ENCODE measurements around the gene ARSA. TPM values are rescaled to one million over a fixed set of nuclear protein-coding genes. Genes with fewer than 3 reads are reported as not detected.
"Not testable (repeated sequence)": the region's sequence is repeated elsewhere in the genome, so short reads cannot be mapped to it uniquely, and the experiment has no call there.

The ARSA gene
- polyA plus RNA-seq, 3 donors = 11.9 to 85.2 (median 12.1) TPM

GRCh38 chr22:50660306-50660705, 32.4 kb upstream of the ARSA start:
- H3K27ac ChIP-seq (ENCODE audit: low read depth in 1 of 2, low read length in 2 of 2) = no peak overlapping the region
- no peak overlapping the region for H3K9ac ChIP-seq (ENCODE audit: insufficient read depth, low read length, poor library complexity, severe bottlenecking)
- no peaks in the 10 kb centered on the region for H3K79me2 ChIP-seq (ENCODE audit: insufficient read depth, low read length)
- Mint-ChIP-seq H3K4me3 (no peak overlapping the region), H3K27ac (no peak overlapping the region), H3K9me3 (peaks cover 0 to 4% (median 0%) of the 10 kb centered on the region in 7 donors), H3K36me3 (no peaks in the 10 kb centered on the region), H3K4me1 (peaks cover 3% of the 10 kb centered on the region), H3K27me3 (ENCODE audit: low read depth in 3 of 3) (peaks cover 0 to 10% (median 2%) of the 10 kb centered on the region in 3 donors)
- TF ChIP-seq CTCF (IDR thresholded peaks at IDR 0.05) = no peak
- H3K36me3 ChIP-seq (replicated peaks in 1 of 2; ENCODE audit: control insufficient read depth in 1 of 2, insufficient read depth in 2 of 2, low read length in 2 of 2) = no peaks in the 10 kb centered on the region
- H4K20me1 ChIP-seq (ENCODE audit: insufficient read depth, low read length) = no peaks in the 10 kb centered on the region
- peaks cover 0 to 15% of the 10 kb centered on the region in 2 donors for H3K4me1 ChIP-seq (ENCODE audit: control insufficient read depth in 1 of 2, insufficient read depth in 2 of 2, low read length in 2 of 2)
- H2AFZ ChIP-seq (ENCODE audit: insufficient read depth, low read depth, low read length, poor library complexity, severe bottlenecking) = no peak overlapping the region
- H3K4me3 ChIP-seq (replicated peaks in 1 of 3; ENCODE audit: low read depth in 2 of 3, low read length in 3 of 3) = no peak overlapping the region
- intact Hi-C loops (cut with micrococcal nuclease) = no loop called here
- H3K4me2 ChIP-seq (replicated peaks; ENCODE audit: extremely low read depth, low read length, poor library complexity, severe bottlenecking) = no peak overlapping the region
- no peaks in the 10 kb centered on the region for H3K27me3 ChIP-seq (ENCODE audit: control insufficient read depth in 2 of 2, insufficient read depth in 2 of 2, low read length in 2 of 2)
- no peak for DNase-seq
- H3K9me3 ChIP-seq (replicated peaks in 1 of 2; ENCODE audit: control insufficient read depth in 1 of 2, insufficient read depth in 1 of 2, low read length in 2 of 2) = no peaks in the 10 kb centered on the region

GRCh38 chr22:50659711-50660110, 31.8 kb upstream of the ARSA start:
- H3K27ac Mint-ChIP-seq; H3K4me3 Mint-ChIP-seq; intact Hi-C loops (cut with micrococcal nuclease); DNase-seq; H4K20me1 ChIP-seq (ENCODE audit: insufficient read depth, low read length); H3K4me2 ChIP-seq (replicated peaks; ENCODE audit: extremely low read depth, low read length, poor library complexity, severe bottlenecking); H3K9me3 ChIP-seq (replicated peaks in 1 of 2; ENCODE audit: control insufficient read depth in 1 of 2, insufficient read depth in 1 of 2, low read length in 2 of 2); H3K36me3 ChIP-seq (replicated peaks in 1 of 2; ENCODE audit: control insufficient read depth in 1 of 2, insufficient read depth in 2 of 2, low read length in 2 of 2); H2AFZ ChIP-seq (ENCODE audit: insufficient read depth, low read depth, low read length, poor library complexity, severe bottlenecking); H3K27ac ChIP-seq (ENCODE audit: low read depth in 1 of 2, low read length in 2 of 2); H3K9ac ChIP-seq (ENCODE audit: insufficient read depth, low read length, poor library complexity, severe bottlenecking); H3K27me3 ChIP-seq (ENCODE audit: control insufficient read depth in 2 of 2, insufficient read depth in 2 of 2, low read length in 2 of 2); H3K9me3 Mint-ChIP-seq; H3K4me3 ChIP-seq (replicated peaks in 1 of 3; ENCODE audit: low read depth in 2 of 3, low read length in 3 of 3); H3K36me3 Mint-ChIP-seq; H3K4me1 Mint-ChIP-seq; H3K79me2 ChIP-seq (ENCODE audit: insufficient read depth, low read length): not testable (repeated sequence)
- peaks cover 0 to 15% of the 10 kb centered on the region in 2 donors for H3K4me1 ChIP-seq (ENCODE audit: control insufficient read depth in 1 of 2, insufficient read depth in 2 of 2, low read length in 2 of 2)
- WGBS (ENCODE audit: insufficient coverage) = 100% methylated on average over 1 of the region's 7 CpGs
- peaks cover 1 to 10% (median 4%) of the 10 kb centered on the region in 3 donors for H3K27me3 Mint-ChIP-seq (ENCODE audit: low read depth in 3 of 3)

Measured in CD14-positive monocyte (primary cell).